SHP77 treated with DMSO at 0.1 percent for 48 hours (cell line): Measurements from ENCODE around the gene ZNRF3.
"Not testable (repeated sequence)": the region's sequence is repeated elsewhere in the genome, so short reads cannot be mapped to it uniquely, and the experiment has no call there.

Source experiments
- DNase-seq: peaks from one replicate; lab custom pipeline; 2025; lab: John Stamatoyannopoulos, UW

Gene ZNRF3

DNA sequence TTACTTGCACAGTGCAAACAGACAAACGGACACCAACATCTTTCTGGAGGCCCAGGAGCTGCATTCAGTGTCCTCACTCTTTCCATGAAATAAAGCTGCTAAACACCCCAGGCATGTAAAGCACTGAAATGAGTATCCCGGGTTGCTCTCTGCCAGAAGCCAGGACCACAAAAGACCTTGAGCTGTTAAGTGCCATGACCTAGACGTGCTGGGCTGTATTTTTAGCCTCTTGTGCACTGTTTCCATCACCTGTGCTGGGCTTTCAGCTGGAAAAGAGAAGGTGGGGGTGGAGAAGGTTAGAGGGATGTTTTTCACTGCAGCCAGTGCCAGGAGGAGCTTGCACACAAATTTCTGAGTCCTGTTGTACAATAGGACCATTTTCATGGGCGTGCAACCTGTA, 186.1 kb downstream of the ZNRF3 start:
- DNase-seq = no peak

DNA sequence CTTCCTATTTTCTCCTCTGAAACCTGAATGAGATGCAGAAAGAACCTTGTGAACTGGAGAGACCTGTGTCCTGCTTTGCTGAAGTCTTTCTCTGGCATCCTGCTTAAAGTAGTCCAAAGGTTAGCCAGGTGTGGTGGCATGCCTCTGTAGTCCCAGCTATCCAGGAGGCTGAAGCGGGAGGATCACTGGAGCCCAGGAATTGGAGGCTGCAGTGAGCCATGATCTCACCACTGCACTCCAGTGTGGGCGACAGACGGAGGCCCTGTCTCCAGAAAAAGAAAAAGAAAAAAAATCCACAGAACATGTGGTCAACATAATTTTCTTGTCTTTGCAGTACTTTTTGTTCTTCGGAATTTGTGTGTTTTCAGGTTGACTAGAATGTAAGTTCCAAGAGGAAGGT, 187.1 kb downstream of the ZNRF3 start:
- DNase-seq = no peak

DNA sequence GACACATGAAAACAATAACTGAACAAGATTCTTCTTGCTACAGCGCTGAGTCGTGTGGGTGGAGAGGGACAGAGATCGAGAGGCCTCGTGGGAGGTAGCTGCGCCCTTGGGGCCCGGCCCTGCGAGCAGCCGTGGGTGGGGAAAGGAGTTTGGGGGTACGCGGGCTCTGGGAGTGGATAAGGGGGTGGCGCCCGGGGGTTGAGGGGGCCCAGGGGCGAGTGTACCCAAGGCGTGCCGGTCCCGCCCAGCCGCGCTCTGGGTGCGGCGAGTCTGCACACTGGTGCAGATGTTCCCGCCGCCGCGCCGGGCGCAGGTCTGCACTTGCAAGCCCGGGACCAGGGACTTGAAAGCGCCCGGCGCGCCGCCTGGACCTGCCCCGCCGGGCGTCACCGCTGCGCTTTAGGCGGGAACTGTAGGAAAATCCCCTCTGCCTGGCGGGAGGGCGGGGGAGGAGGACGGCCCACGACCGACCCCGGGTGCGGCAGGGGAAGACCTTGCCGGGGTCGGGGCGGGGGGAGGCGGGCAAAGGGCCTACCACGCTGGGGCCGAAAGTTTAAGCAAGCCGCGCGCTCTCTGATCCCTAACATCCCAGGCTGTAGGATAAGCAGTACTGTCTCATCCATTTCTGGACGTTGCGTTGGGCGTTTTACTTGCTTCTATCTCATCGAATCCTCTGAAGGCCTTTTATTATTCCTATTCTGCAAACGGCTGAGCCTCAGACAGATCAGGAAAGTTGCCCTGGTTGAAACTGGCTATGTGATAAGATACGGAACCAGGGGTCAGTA, 188.1 kb downstream of the ZNRF3 start:
- no peak for DNase-seq

DNA sequence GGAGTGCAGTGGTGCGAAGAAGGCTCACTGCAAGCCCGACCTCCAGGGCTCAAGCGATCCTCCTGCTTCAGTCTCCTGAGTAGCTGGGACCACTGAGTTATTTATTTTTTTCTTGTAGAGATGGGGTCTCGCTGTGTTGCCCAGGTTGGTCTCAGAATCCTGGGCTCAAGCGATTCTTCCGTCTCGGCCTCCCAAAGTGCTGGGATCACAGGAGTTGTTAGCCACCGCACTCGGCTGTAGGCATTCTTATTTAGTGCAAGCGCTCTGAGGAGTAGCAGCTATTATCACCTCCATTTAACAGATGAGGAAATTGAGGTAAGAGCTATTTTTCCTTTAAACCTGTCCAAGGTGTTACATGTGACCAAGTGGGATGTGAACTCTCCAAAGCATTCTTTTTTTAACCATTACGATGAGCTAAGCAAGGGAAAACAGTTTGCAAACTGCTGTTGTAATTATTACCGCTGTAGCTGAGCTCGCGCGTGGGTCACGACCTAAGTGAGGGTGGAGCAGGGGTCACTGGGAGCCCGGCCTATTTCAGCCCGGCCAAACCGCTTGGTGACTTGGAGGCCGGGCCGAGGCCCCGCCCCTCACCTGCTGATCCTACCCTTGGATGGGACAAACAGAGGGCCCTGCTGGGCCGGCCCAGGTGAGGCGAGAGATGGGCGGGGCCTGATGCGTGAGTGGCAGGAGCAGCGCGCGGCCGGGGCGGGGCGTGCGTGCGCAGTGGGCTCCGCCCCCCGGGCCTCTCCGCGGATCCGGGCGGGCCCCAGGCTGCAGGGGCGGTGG, 189.0 kb downstream of the ZNRF3 start:
- DNase-seq = no peak

DNA sequence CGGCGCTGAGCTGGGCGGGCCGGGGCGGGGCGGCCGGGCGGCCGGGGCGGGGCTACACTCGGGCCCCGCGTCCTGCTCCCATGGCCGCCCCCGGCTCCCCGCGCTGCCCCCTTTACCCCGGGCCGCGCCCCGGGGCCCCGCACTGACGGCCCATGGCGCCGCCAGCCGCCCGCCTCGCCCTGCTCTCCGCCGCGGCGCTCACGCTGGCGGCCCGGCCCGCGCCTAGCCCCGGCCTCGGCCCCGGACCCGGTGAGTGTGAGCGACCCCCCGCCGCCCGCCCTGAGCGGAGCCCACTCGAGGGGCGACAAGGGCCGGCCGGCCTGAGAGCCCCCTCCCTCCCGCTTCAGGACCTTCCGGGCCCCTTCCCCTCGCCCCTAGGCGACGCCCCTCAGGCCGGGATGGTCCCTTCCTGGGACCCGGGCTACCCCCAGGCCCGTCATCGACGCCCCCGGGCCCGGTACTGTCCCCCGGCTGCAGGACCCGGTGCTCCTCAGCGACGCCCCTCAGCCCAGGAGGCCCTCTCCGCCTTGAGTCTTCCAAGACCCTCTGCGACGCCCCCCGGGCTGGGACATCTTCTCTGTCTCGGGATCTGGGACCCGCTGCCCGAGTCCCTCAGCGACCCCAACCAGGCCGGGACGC, 189.7 kb downstream of the ZNRF3 start, which contains the start of gene KREMEN1:
Gene KREMEN1, plus strand, starts transcription at position 57 of the 639 bp plus-strand sequence. Its CDS starts 96 bp downstream, at position 153.
- DNase-seq = no peak

DNA sequence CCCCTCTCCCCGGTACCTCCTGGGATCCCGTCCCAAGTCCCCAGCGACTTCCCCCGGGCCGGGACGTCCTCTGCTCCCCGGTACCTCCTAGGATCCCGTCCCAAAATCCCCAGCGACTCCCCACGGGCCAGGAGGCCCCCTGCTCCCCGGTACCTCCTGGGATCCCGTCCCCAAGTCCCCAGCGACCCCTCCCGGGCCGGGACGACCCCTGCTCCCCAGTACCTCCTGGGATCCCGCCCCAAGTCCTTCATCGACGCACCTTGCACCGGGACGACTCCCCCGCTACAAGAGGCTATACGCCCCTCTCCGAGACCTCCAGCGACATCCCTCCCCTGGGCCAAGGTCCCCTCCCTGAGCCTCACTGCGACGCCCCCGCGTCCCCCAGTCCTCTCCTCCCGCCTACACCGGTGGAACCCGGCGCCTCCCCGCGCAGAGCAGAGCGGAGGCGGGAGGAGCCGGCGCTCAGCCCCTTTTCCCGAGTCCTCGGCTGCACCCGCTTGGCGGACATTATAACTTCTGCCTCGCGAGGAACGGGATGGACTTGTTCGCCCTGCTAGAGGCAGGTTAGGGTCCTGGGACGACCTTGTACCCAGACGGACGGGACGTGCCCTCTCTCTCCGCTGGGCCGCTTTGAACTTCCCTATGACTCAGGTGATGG, 190.4 kb downstream of the ZNRF3 start:
- DNase-seq = no peak

DNA sequence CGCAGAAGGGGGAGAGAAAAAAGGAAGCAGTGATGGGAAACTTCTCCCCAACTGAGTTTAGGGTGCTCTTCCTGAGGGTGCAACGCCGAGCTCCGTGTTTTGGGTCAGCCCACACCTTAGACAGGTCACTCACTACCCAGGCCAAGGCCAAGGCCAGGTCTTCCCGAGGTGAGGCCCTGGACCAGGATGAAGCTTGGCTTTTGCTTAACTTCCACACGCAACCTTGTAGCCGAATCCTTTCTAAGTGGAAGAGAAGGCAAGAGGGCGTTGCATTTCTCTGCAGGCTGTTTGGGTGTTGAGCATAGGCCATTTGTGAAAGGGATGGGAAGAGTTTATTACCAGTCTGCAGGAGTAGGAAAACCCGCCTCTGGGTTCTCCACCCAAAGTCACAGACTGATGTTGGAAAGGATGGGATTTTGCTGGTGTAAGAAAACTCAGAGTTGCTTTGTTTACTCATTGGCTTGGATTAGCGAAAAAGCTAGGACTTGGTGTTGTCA, 191.0 kb downstream of the ZNRF3 start:
- DNase-seq = no peak

DNA sequence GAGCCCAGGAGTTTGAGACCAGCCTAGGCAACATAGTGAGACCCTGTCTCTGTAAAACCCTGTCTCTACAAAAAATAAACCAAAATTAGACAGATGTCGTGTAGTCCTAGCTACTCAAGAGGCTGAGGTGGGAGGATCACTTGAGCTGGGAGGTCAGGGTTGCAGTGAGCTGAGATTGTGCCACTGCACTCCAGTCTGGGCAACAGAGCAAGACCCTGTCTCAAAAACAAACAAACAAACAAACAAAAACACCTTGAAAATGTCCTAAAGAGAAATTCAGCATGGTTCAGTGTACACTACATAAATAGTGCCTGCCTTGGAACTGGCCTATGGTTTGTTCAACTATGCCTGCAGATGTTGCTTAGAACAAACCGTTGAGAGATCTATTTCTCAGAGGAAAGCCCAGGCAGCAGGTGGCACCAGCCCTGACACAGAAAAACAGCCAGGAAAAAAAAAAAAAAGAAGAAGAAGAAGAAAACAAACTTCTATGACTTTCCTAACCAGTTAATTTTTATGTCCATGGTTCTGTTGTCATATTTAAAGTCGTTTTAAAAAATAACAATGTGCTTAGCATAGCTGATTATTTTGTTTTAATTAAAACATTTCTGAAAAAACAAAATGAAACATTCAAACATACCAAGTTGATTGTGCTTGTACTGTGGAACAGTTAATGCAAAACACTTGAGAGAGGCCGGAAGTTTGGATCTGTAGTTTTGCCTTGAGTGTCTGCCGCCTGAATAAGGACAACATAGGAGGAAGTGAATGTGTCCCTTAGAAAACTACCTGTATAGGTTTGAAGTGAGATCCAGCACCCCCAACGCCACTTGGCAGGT, 194.9 kb downstream of the ZNRF3 start:
- no peak for DNase-seq

DNA sequence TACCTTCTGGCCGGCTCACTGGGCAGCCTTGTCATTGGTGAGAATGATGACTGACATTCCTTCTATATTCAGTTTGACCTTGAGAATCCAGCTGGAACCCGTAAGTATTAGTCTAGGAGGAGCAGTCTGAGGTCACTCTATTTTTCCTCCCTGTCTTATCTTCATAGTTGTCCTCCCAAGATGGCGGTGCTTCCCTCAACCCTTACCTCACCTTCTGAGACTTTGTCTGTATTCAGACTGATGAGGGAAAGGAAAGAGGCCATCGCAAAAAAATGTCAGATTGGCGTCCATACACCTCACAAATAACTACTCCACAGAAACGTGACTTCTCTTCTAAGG, 195.5 kb downstream of the ZNRF3 start:
- no peak for DNase-seq

DNA sequence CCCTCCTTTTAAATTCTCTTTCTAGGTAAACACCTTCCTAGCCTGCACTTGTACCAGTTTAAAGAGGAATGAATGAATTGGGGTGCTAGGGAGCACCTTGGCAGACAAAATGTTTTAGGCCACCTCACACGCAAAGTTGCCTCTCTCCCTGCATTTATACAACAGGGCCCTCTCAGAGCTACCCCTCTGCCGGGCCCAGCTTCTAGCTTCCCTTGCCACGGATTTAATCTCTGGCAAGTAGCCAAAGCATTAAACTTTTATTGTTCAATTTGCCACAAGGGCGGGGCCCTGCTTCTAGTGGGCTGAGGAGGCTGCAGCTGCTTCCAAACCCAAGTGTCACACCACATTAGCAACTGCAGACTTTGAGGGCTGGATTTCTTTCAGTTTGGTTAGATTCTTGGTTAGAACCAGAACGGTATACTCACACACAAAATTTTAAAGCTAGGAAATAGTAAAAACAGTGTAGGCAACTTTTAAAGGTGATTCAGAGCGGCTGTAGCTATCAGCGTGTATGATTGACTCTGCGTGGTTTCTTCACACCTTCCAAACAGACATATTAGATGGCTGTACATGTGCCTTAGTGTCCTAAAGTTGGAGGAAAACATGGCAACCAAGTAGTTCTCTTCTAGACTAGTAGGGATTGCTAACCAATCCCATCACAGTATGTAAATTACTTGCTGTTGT, 196.0 kb downstream of the ZNRF3 start:
- DNase-seq = peak; percentile 84

DNA sequence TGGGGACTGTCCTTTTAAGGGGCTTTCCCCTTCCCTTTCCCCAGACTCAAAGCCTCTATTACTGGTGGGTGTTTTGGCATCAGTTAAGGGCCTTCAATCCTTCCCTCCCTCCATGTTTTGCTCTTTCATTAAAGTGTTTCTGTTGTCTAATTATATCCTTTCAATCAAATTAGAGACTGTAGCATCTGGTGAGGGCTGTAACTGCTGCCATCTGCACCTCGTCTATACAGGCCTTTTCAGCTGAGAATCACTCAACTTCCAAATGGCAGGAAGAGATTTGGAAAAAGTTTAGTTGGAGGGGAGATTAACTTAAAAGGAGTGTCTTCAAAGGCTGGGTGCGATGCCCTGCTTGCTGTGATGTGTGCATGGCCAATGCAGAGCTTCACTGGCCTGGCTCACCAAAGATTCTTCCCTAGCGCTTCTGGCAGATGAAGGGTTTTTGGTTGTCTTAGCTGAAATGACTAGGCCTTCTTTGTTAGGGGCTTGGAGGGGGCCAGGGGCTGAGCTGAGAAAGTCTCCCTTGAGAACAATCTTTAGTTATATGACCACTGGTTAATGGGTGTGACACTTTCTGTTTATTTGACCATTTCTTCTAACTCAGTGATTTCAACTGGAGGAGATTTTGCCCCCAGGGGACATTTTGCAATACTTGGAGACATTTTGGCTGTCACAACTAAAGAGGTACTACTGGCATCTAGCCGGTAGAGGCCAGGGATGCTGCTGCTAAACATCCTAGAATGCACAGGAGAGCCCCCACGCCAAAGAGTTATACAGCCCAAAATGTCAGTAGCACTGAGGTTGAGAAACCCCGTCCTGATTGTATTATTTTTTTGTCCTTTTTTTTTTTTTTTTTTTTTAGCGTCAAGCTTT, 197.0 kb downstream of the ZNRF3 start:
- no peak for DNase-seq

DNA sequence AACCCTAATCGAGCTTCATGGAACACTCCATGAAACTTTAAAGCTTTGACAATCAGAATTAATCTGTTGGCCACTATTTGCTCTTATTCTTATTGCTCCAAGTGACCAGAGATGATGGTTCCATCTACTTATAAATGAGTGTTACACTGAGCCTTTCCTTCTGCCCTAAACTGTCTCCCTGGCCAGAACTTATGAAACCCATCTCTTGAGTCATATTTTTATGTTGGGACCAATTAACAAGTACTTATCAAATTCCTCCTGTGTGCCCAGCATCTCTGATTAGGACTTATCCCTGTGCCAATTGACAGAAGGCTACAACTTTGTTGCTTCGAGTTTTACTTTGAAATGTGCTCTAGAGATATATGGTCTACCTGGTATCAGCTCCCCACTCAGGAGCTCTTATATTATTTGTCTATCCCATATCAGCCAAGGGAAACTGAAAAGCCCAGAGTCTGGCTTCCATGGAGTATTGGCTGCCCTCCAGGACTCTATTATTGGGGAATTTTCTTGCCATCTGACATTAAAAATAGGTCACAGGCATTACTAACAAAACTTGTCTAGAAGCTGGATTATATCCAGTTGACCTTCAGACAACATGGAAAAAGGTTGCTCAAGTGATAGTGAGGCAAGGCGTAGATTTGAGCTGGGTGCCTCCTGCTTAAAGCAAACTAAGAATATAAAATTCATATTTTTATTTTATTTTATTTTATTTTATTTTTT, 198.3 kb downstream of the ZNRF3 start:
- DNase-seq = no peak

DNA sequence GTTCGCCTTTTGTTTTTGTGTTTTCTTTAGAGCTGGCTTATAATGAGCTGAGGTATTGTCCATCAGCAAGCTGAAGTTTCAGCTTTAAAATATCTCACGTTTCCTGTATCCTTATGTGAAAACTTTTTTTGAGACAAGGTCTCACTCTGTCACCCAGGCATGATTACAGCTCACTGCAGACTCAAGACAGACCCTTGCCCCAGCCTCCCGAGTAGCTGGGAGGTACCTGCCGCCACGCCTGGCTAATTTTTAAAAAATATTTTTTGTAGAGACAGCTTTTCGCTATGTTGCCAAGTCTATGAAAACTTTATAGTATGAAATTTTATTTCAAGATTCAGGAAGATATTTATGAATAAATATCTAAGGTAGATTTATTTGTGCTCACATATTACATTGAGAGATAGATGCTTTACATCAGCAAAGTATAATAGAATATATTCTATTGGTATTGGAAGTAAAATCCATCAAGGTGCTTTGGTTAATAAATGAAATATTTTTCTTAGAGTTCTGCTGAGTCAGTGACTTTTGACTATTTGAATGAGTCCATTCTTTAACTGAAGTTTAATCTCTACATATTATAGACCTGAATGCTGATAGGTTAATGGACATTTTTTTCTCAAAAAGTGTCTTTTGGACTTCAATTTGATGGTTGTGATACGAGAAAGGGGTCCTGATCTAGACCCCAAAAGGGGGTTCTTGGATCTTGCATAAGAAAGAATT, 199.6 kb downstream of the ZNRF3 start:
- DNase-seq = no peak

DNA sequence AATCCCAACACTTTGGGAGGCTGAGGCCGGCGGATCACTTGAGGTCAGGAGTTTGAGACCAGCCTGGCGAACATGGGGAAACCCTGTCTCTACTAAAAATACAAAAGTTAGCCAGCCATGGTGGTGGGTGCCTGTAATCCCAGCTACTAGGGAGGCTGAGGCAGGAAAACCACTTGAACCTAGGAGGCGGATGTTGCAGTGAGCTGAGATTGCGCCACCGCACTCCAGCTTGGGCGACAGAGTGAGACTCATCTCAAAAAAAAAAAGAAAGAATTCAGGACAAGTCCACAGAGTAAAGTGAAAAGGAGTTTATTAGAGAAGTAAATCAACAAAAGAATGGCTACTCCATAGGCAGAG, 200.2 kb downstream of the ZNRF3 start:
- DNase-seq = not testable (repeated sequence)

DNA sequence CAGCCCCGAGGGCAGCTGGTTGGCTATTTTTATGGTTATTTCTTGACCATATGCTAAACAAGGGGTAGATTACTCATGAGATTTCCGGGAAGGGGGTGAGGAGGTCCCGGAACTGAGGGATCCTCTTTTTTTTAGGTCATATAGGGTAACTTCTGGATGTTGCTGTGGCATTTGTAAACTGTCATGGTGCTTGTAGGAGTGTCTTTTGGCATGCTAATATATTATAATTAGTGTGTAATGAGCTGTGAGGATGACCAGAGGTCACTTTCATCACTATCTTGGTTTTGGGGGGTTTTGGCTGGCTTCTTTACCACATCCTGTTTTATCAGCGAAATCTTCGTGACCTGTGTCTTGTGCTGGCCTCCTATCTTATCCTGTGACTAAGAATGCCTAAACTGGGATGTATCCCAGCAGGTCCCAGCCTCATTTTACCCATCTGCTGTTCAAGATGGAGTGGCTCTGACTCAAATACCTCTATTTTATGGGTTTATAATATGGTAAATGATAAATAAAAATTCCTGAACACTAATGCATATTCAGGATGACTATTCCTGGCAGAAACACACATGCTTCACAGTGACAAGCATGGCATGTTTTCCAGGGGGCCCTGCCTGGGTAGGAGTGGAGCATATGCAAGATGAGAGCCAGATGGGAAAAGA, 200.7 kb downstream of the ZNRF3 start:
- DNase-seq = no peak

DNA sequence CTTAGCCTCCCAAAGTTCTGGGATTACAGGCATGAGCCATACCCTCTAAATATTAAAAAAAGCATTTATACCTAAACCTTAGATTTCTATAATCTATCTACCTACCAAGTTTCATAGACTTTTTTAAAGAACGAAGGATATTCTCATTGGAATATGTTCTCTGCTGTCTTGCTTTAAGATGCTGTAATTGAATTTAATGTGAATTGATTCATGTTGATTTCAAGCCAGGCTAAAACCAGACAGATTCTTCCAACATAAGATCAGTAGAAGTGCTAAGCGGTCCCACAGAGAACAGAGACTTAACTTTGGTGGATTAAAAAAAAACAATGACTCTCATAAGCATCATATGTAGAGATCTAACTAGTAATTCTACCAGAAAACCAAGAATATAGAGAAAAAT, 203.6 kb downstream of the ZNRF3 start:
- no peak for DNase-seq

DNA sequence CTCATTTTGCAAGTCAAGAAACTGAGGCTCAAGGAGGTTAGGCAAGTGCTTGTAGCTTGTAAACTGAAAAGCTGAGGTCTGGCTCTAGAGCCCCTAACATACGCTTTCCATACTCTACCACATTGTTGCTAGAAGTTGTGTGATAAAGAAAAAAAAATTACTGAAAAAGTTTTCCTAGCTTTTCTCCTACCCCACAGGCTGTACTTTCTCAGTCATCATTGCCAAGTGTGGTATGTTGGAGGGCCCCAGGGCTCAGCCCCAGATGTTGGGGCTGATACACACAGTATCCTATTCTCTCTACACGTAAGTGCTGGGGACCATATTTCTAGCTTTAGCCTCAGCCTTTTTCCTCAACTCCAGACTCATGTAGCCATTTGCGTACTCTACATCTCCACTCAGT, 205.4 kb downstream of the ZNRF3 start:
- no peak for DNase-seq

DNA sequence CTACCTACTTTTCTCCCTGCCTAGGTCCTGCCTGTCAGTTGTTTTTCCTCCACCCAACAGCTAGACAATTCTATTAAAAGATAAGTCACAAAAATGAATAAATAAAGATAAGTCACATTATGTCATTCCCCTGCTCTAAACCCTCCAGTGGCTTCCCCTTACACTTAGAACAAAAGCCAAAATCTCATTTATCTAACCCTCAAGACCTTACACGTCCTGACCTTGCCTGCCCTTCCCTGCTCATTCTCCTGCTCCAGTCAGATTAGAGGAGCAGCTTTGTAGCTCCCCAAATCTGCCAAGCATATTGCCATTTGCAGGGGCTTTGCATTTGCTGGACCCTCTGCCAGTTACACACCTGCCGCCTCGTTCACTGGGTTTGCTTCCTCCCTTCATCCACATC, 206.1 kb downstream of the ZNRF3 start:
- no peak for DNase-seq
